IMR-90 (cell line): Measurements from ENCODE around the gene TTBK2. TPM values are rescaled to one million over a fixed set of nuclear protein-coding genes. Genes with fewer than 3 reads are reported as not detected.

ENCODE experiments used
- ATAC-seq: fragments of 200-7000 bp; cut with Tn5 transposase; 2 replicates; pipeline ENCODE4 v1.9.1; 2020; ENCODE audit warnings: low read depth, mild to moderate bottlenecking, moderate library complexity
- BruUV-seq: library from RNA; stranded (reverse); fragments of 400-500 nt; replicated peaks from 2 replicates; lab custom pipeline; 2021; lab: Mats Ljungman, UMichigan
- CTCF ChIA-PET: fragments of 300-600 bp; formaldehyde crosslinking; extraction: SDS; loops from one replicate; lab custom pipeline; 2021; ENCODE audit warnings: antibody characterized with exemption; lab: Yijun Ruan, JAX
- POLR2A ChIA-PET: fragments of 300-600 bp; sonication (Branson Sonifier 250); formaldehyde crosslinking; loops from one replicate; lab custom pipeline; 2022; ENCODE audit warnings: antibody characterized with exemption; ENCODE audit not compliant: unreplicated experiment; lab: Charles Lee
- DNase-seq: peaks from one replicate; pipeline ENCODE4 v3.0.0; 2013
- H2AFZ ChIP-seq: replicated peaks from 2 replicates; pipeline ENCODE3; 2013; ENCODE audit warnings: low read length, mild to moderate bottlenecking; ENCODE audit not compliant: poor library complexity
- H2AK5ac ChIP-seq: 2 replicates; pipeline ENCODE4 v1.6.1; 2013; ENCODE audit warnings: low read depth, low read length, inconsistent platforms
- H2AK9ac ChIP-seq: replicated peaks from 2 replicates; pipeline ENCODE3; 2013; ENCODE audit warnings: mild to moderate bottlenecking, low read depth, low read length, moderate library complexity; ENCODE audit not compliant: poor library complexity
- H2BK120ac ChIP-seq: 2 replicates; pipeline ENCODE4 v1.6.1; 2013; ENCODE audit warnings: low read depth, low read length, inconsistent platforms
- H2BK15ac ChIP-seq: 3 replicates; pipeline ENCODE4 v1.6.1; 2013; ENCODE audit warnings: low read depth, low read length, inconsistent platforms
- H2BK20ac ChIP-seq: 2 replicates; pipeline ENCODE4 v1.6.1; 2013; ENCODE audit warnings: low read depth, mild to moderate bottlenecking, inconsistent platforms, low read length, moderate library complexity
- H2BK5ac ChIP-seq: 2 replicates; pipeline ENCODE4 v1.6.1; 2013; ENCODE audit warnings: mild to moderate bottlenecking, low read depth, low read length, inconsistent platforms; ENCODE audit not compliant: poor library complexity, severe bottlenecking
- H3K14ac ChIP-seq: replicated peaks from 2 replicates; pipeline ENCODE4 v1.6.1; 2013; ENCODE audit warnings: low read depth, low read length, inconsistent platforms
- H3K18ac ChIP-seq: 2 replicates; pipeline ENCODE4 v1.6.1; 2013; ENCODE audit warnings: low read depth, low read length, control low read depth
- H3K23ac ChIP-seq: 2 replicates; pipeline ENCODE4 v1.6.1; 2013; ENCODE audit warnings: low read depth, low read length, inconsistent platforms
- H3K27ac ChIP-seq: 2 replicates; pipeline ENCODE4 v1.5.1; 2013; ENCODE audit warnings: mild to moderate bottlenecking, control low read depth, low read length; ENCODE audit not compliant: insufficient read depth
- H3K27me3 ChIP-seq: 2 replicates; pipeline ENCODE4 v1.6.1; 2013; ENCODE audit warnings: low read length; ENCODE audit not compliant: control insufficient read depth, insufficient read depth
- H3K36me3 ChIP-seq: 2 replicates; pipeline ENCODE4 v1.6.1; 2013; ENCODE audit warnings: low read length, mixed read lengths; ENCODE audit not compliant: control insufficient read depth, insufficient read depth
- H3K4ac ChIP-seq: 2 replicates; pipeline ENCODE4 v1.6.1; 2013; ENCODE audit warnings: low read depth, low read length, inconsistent platforms
- H3K4me1 ChIP-seq: 2 replicates; pipeline ENCODE4 v1.6.1; 2013; ENCODE audit warnings: low read length, mixed read lengths; ENCODE audit not compliant: control insufficient read depth, insufficient read depth
- H3K4me2 ChIP-seq: 2 replicates; pipeline ENCODE4 v1.6.1; 2013; ENCODE audit warnings: low read depth, mild to moderate bottlenecking, control low read depth, low read length, moderate library complexity
- H3K4me3 ChIP-seq: 2 replicates; pipeline ENCODE4 v1.5.1; 2013; ENCODE audit warnings: low read depth, mild to moderate bottlenecking, control low read depth, low read length, moderate library complexity; ENCODE audit not compliant: insufficient read depth
- H3K56ac ChIP-seq: 2 replicates; pipeline ENCODE4 v1.6.1; 2013; ENCODE audit warnings: low read length, inconsistent platforms; ENCODE audit not compliant: insufficient read depth; ENCODE audit errors: extremely low read depth
- H3K79me1 ChIP-seq, 2 experiments: 2 replicates each; pipeline ENCODE4 v1.6.1; 2013; ENCODE audit warnings: low read length in 2 of 2, inconsistent platforms in 1 of 2, low read depth in 1 of 2
- H3K9ac ChIP-seq: 2 replicates; pipeline ENCODE4 v1.6.1; 2013; ENCODE audit warnings: low read depth, low read length, control low read depth
- H3K9me1 ChIP-seq: 2 replicates; pipeline ENCODE4 v1.6.1; 2013; ENCODE audit warnings: low read length, inconsistent platforms; ENCODE audit not compliant: insufficient read depth
- H3K9me3 ChIP-seq: 2 replicates; pipeline ENCODE4 v1.6.1; 2013; ENCODE audit warnings: low read length; ENCODE audit not compliant: control insufficient read depth, insufficient read depth
- H4K20me1 ChIP-seq: 2 replicates; pipeline ENCODE4 v1.6.1; 2013; ENCODE audit warnings: low read length, inconsistent platforms; ENCODE audit not compliant: insufficient read depth
- H4K5ac ChIP-seq: 2 replicates; pipeline ENCODE4 v1.6.1; 2013; ENCODE audit warnings: mild to moderate bottlenecking, low read depth, low read length, control low read depth
- H4K8ac ChIP-seq, 2 experiments: 2 replicates each; pipeline ENCODE4 v1.6.1; 2013; ENCODE audit warnings: low read depth in 2 of 2, low read length in 2 of 2, control low read depth in 1 of 2, inconsistent platforms in 1 of 2
- H4K91ac ChIP-seq: 2 replicates; pipeline ENCODE4 v1.6.1; 2013; ENCODE audit warnings: low read depth, low read length, inconsistent platforms; ENCODE audit not compliant: insufficient read depth
- BHLHE40 ChIP-seq: fragments of 150-350 bp; IDR thresholded peaks from 2 replicates; pipeline ENCODE4 v1.6.1; 2016; ENCODE audit warnings: mild to moderate bottlenecking, low read depth, low read length
- CEBPB ChIP-seq: IDR thresholded peaks from 2 replicates; pipeline ENCODE4 v1.6.1; 2012; ENCODE audit warnings: low read depth, low read length, improper control_type of control experiment
- FOS ChIP-seq: fragments of 150-350 bp; IDR thresholded peaks from 2 replicates; pipeline ENCODE4 v1.6.1; 2016; ENCODE audit warnings: low read depth, low read length
- MAZ ChIP-seq: IDR thresholded peaks from 2 replicates; pipeline ENCODE4 v1.6.1; 2012; ENCODE audit warnings: low read depth, mild to moderate bottlenecking, low read length, improper control_type of control experiment, moderate library complexity, borderline replicate concordance
- MXI1 ChIP-seq: IDR thresholded peaks from 2 replicates; pipeline ENCODE4 v1.6.1; 2012; ENCODE audit warnings: low read depth, mild to moderate bottlenecking, low read length, moderate library complexity, borderline replicate concordance
- NFE2L2 ChIP-seq: fragments of 150-350 bp; IDR thresholded peaks from 2 replicates; pipeline ENCODE4 v1.6.1; 2016; ENCODE audit warnings: low read depth, mild to moderate bottlenecking, low read length
- RCOR1 ChIP-seq: IDR thresholded peaks from 2 replicates; pipeline ENCODE4 v1.6.1; 2012; ENCODE audit warnings: mild to moderate bottlenecking, low read length, improper control_type of control experiment; ENCODE audit not compliant: insufficient replicate concordance
- SMC3 ChIP-seq: fragments of 150-350 bp; IDR thresholded peaks from 2 replicates; pipeline ENCODE4 v1.6.1; 2016; ENCODE audit warnings: low read depth, mild to moderate bottlenecking, antibody characterized with exemption, low read length, moderate library complexity
- WGBS, 2 experiments: methylation state at CpG; one replicate each; pipeline versions ENCODE4 v1.1.5 to v1.1.7; 2013; ENCODE audit warnings: missing lambda C conversion rate in 2 of 2; ENCODE audit not compliant: insufficient read length in 1 of 2; ENCODE audit errors: extremely low coverage in 2 of 2; 5-methylcytosine and 5-hydroxymethylcytosine counted together
- dilution Hi-C: fragments of 300-500 bp; cut with HindIII; formaldehyde crosslinking; loops from one replicate; pipeline ENCODE4 v1.14.3; 2018; ENCODE audit warnings: low sequenced_read_pairs; ENCODE audit not compliant: unreplicated experiment
- in situ Hi-C: fragments of 300-500 bp; cut with MboI; formaldehyde crosslinking; loops from 3 replicates; pipeline ENCODE4 v1.14.3; 2019; ENCODE audit warnings: low sequenced_read_pairs, inconsistent platforms, mixed read lengths
- intact Hi-C: fragments of 100-400 bp; cut with micrococcal nuclease; formaldehyde crosslinking; loops from 2 replicates; pipeline ENCODE4 v1.10.0; 2022
- polyA plus RNA-seq, 3 experiments: library from polyadenylated mRNA; depleted of rRNA; stranded (reverse); fragments of >200 nt; gene quantifications; 2 replicates each; pipeline ENCODE4 v1.2.3, GENCODE V29; 2012; ENCODE audit warnings: low replicate concordance in 1 of 3
- total RNA-seq: library from RNA; depleted of rRNA; stranded (reverse); fragments of >200 nt; gene quantifications from 2 replicates; pipeline ENCODE4 v1.2.3, GENCODE V29; 2012

The TTBK2 gene
- total and polyA plus RNA-seq, 2 of the 4 experiments (the other 2 are of a cell fraction) = 2.4 to 3.2 TPM

- no peaks in the 10 kb centered on the region for H3K27me3 ChIP-seq
- ChIA-PET POLR2A (interaction anchor here (0.5 kb wide), 1 partner anchor 367 kb away, joined by 5 read pairs; no protein-coding TSS in a partner anchor), CTCF (no interaction called here)
- no peak overlapping the region for H3K4me2 ChIP-seq
- no peak overlapping the region for H3K18ac ChIP-seq
- no TSS peak for BruUV-seq
- no peaks in the 10 kb centered on the region for H3K36me3 ChIP-seq
- H3K23ac ChIP-seq = no peak overlapping the region
- H3K4ac ChIP-seq = no peak overlapping the region
- H3K4me3 ChIP-seq = no peak overlapping the region
- no peak overlapping the region for H2BK5ac ChIP-seq
- no peak overlapping the region for H2BK15ac ChIP-seq
- dilution Hi-C loops = no loop called here
- DNase-seq (no peak), ATAC-seq (no peak)
- no peak overlapping the region for H4K5ac ChIP-seq
- H3K27ac ChIP-seq = no peak overlapping the region
- no peak overlapping the region for H2AK5ac ChIP-seq
- no peak overlapping the region for H3K9ac ChIP-seq
- H4K8ac ChIP-seq = no peak overlapping the region
- TF ChIP-seq FOS (no peak), SMC3 (no peak), MXI1 (no peak), BHLHE40 (no peak), MAZ (no peak), CEBPB (no peak), NFE2L2 (no peak), RCOR1 (no peak)
- H3K4me1 ChIP-seq = peaks cover 2% of the 10 kb centered on the region; the same call in 1 of the 2 replicates
- H2BK20ac ChIP-seq = no peak overlapping the region
- no peak overlapping the region for H4K91ac ChIP-seq
- no peak overlapping the region for H2AFZ ChIP-seq
- H3K9me3 ChIP-seq = no peaks in the 10 kb centered on the region
- no peak overlapping the region for H3K14ac ChIP-seq
- H2BK120ac ChIP-seq = no peak overlapping the region
- intact Hi-C loops = no loop called here
- H3K9me1 ChIP-seq = no peaks in the 10 kb centered on the region
- peaks cover 10 to 39% of the 10 kb centered on the region in 2 experiments; a peak in 3 of 4 replicates for H3K79me1 ChIP-seq
- WGBS, 2 experiments = no CpG with 5 or more reads among the region's 2 CpGs
- H2AK9ac ChIP-seq = no peak overlapping the region
- H3K56ac ChIP-seq = no peak overlapping the region
- H4K20me1 ChIP-seq = peaks cover 5% of the 10 kb centered on the region; the same call in 1 of the 2 replicates
- in situ Hi-C loops = no loop called here
These were observed 12.0 kb downstream of the TTBK2 start for GRCh38 chr15:42908538-42908937.
